Loucy (cell line): ENCODE results near the gene CHEK2.

ENCODE experiments used
- EZH2phosphoT487 ChIP-seq: fragments of 200-600 bp; IDR thresholded peaks from 2 replicates; pipeline ENCODE4 v1.6.1; 2018; ENCODE audit warnings: antibody characterized with exemption, mild to moderate bottlenecking, moderate library complexity, borderline replicate concordance
- TF ChIP-seq, protein P1 (sequence below): fragments of 200-600 bp; sonication (generic); conservative IDR thresholded peaks from 2 replicates; pipeline ENCODE4 v1.5.1; 2014; ENCODE audit warnings: mild to moderate bottlenecking, antibody characterized with exemption, low read length

GRCh38 chr22:28772633-28773460 is 31.2 kb upstream of the CHEK2 start, which contains the start of gene CCDC117:
- TF ChIP-seq, protein P1, sequence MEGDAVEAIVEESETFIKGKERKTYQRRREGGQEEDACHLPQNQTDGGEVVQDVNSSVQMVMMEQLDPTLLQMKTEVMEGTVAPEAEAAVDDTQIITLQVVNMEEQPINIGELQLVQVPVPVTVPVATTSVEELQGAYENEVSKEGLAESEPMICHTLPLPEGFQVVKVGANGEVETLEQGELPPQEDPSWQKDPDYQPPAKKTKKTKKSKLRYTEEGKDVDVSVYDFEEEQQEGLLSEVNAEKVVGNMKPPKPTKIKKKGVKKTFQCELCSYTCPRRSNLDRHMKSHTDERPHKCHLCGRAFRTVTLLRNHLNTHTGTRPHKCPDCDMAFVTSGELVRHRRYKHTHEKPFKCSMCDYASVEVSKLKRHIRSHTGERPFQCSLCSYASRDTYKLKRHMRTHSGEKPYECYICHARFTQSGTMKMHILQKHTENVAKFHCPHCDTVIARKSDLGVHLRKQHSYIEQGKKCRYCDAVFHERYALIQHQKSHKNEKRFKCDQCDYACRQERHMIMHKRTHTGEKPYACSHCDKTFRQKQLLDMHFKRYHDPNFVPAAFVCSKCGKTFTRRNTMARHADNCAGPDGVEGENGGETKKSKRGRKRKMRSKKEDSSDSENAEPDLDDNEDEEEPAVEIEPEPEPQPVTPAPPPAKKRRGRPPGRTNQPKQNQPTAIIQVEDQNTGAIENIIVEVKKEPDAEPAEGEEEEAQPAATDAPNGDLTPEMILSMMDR, result 0 out of 2 replicates have a peak, but pooled peaks have one; percentile 12
- TF ChIP-seq EZH2phosphoT487, result no peak
